GM21825 (cell line): ENCODE data around the gene WDFY2.
A peak's percentile ranks its signal among the peaks of the same experiment; 100 is the strongest.
"Not testable (repeated sequence)": the region's sequence is repeated elsewhere in the genome, so short reads cannot be mapped to it uniquely, and the experiment has no call there.

Experiments
- ATAC-seq: cut with Tn5 transposase; IDR thresholded peaks from one replicate; pipeline ENCODE4 v1.9.1; 2021; ENCODE audit warnings: mild to moderate bottlenecking, moderate library complexity; ENCODE audit not compliant: unreplicated experiment

The WDFY2 gene

DNA sequence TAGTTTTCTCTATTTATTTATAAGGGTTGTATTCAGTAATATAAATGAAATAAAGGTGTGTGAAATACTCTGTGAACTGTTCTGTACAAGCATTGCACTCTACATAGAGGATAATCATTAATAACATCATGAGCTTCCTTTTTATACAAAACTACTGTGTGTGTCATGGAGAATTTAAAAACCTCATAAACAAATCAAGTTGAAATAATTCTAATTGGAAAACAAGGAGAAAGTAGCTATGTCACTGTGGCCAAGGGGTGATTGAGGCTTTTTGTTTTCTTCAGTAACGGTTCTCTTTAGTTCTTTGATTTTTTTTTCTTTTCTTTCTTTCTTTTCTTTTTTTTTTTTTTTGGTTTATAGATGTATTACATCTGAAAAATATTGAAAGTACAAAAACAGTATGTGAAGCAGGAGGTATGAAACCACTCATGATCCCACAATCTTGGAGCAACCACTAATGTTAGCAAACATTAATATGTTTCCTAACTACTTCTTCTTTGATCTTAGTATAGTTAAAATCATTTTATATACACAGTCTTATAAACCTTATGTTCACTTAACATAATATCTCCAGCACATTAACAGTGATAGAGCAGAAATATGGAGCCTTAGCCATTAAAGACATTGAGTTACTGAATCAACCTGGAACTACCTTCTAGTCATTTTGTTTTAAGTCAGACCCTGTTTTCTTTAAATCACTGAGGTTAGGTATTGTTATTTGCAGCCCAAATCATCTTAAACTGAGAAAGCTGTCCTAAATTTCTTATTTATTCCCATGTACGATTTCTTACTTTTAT, 45.4 kb downstream of the WDFY2 start:
- no peak for ATAC-seq

DNA sequence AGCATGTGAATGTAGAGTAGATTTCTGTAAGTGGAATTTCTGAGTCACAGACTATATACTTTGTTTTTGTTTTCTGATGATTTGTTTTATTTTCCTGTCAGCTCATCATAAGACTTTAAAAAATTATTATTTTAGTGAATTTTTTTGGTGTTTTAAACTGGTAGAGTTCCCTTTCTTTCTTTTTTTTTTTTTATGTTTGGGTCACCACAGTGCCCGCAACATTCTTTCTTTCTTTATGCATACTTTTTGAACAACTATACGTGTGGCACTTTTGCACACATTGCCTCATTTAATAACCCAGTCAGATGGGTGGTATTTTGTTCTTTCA, 46.0 kb downstream of the WDFY2 start:
- ATAC-seq = no peak

DNA sequence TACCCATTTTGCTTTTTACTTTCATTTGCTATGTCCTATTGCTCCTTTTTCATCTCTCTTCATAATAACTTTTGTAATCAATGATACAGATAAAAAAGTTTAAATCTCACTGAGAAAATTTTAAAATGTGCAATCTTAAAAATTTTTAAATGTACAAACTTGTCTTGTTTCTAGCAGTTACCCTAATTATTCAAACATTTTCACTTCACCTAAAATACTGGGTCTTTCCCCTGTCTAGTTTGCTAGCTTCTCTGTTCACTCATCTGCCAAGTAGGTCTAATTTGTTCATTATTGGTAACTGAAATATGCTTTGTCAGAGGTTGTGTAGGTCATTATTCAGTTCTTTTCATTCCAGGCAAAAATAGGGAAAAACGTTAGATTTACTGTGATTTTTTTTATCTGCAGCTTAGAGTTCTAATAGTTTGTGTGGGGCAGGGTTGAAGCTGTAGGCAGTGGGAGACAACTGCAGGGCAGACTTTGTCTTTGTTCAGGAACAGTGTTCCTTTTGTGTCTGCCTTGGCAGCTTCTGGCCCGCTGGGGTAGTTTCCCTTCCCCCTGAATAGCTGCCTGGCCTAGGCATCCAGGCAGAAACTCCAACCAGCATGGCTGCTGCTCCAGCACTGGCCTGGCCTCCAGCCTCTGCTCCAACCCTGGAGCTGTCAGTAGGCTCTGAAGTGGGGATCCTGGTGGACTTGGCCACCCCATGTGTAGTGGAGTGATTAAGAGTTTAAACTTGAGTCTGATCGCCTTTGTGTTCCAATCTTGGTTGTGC, 48.5 kb downstream of the WDFY2 start:
- peak; percentile 55 for ATAC-seq

DNA sequence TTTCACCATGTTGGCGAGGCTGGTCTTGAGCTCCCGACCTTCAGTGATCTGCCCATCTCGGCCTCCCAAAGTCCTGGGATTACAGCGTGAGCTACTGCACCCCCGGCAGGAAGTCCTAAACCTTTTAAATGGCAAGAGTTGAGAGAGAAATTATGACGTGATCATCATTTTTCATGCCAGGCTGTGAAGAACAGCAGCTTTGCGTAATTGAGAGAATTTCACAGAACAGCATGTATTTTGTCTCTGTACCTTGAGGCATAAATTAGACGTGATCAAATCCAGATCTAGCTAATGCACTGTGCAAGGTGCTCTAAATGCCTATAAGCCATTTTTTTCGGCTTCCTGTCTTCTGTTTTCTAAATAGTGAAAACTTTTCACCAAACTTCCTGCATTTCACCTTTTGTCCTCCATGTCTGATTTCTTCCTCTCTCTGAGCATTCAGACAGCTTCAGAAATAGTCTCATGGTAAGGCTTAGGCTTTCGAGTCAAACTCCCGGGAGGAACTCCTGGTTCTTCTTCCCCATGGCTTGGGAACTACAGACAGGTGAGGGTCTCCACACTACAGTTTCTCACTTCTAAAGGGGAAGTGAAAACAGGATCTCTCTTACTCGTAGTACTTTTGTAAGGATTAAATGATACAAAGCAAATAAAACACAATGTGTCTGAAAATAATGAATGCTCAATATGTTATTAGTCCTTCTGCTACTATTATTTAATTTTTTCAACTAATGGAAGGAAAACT, 51.0 kb downstream of the WDFY2 start:
- ATAC-seq = no peak

DNA sequence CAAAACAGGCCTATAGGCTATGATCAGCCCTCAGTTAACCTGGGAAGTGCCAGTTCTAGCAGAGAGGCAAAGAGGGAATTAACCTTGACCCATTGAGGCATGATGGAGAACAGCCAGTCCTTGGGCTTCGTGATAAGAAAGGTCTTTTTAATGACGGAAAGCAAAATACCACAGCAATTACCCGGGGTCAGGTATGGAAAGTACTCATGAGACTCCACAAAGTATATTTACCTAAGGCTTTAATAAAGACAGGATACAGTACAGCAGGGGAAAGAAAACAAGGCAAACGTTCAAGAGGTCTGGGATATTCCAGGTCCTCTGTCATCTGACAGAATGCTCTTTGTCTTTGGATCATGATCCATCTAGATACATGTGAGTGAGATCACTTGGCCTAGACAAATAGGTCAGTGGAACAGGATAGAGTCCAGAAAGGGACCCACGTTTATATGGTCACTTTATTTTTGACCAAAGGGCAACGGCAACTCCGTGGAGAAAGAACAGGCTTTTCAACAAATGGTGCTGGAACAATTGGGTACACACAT, 52.2 kb downstream of the WDFY2 start:
- no peak for ATAC-seq

DNA sequence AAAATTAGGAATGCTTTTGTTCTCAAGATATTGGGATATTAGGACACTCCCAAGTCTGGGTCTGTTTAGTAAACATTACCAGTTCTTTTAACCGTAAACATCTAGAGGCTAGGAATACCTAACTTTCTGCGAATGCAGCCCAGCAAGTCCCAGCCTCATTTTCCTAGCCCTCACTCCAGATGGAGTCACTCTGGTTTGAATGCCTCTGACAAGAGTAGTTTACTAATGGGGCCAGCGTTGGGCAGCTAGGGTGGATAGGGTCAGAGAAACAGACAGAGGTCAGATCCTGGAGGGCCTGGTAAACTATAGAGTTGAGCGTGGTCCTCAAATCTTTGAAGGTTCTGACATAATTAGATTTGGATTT, 53.6 kb downstream of the WDFY2 start:
- ATAC-seq = no peak

DNA sequence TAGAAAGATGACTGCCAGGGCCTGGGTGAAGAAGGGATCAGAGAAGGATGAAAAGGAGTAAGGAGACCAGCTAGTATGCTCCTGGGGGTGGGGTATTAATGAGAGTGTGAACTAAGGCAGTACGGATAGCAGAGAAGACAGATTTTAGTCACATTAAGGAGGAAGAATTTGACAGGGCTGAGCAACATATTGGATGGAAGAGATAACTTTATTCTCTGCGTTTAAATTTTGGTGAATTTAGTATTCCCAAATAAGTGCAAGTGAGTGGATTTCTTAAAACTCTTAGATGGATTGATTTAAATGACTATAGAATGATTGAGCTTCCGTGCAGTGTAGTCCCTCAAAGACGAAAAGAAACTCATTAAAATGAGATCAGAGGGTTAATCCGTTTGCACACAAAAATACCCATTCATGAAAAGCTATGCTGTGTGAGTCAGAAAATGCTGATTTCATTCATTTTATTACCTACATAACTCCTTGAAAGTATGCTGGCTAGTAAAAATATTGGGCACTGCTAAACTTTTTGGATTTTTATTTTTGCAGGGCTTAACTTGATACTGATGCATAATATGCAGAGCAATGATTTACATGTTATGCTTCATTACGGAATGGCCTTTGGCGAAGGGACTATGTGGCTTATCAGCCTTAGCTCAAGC, 54.1 kb downstream of the WDFY2 start:
- no peak for ATAC-seq

DNA sequence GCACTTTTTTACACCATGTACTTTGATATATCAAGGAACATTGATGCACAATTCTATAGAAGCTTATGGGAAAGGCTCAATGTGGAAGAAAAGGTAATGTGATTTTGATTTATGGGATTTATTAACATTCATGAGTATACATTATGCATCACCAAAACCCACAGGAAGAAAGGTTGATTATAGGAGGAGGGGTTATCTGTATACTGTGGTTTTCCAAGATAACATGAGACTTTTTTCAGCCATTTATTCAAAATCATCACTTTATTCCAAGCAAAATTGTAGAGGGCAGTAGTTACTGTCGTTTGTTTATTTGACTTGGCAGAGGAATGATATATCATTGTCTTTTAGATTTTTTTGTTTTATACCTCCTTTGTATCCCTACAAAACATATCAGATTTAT, 54.9 kb downstream of the WDFY2 start:
- no peak for ATAC-seq

DNA sequence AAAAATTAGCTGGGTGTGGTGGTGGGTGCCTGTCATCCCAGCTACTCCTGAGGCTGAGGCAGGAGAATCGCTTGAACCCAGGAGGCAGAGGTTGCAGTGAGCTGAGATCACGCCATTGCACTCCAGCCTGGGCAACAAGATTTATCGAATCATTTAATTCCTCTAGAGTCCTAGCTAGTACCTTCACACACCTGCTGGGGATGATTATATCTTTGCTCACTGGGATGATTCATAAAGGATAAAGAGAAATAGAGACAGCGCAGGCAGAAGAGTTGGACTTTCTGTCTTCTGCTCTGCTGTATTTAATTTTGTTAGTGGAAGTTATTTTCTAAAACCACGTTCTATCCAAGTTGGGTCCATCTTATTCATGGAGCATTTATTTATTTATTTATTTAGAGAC, 56.4 kb downstream of the WDFY2 start:
- not testable (repeated sequence) for ATAC-seq

DNA sequence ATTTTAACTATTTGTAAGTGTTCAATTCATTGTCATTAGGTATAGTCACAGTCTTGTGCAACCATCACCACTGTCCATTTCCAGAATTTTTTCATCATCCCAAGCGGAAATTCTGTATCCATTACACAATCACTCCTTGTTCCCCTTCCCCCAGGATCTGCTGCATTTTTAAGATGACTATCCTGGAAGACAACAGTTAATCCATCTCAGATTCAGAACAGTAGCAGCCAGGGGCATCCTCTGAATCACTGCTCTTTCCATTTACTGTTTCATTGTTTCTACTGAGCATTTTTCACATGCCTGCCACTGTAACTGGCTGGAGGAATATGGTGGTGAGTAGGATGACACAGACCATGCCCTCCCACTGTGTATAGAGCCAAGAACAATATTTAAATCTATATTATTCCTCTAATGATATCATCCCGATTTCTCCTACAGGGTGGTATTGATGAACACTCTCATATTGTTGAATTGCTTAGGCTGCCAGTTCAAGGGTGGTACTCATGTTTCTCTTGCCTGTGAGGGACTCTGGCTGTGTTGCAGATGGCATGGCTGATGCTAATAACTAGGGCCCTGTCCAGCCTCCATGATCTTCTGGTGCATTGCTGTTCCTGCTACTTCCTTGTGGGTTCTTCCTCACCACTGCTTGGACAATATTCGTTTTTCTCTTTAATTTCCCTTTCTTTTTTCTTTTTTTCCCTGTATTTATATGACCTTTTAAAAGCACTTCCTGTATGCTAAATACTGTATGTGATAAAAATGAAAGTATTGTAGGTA, 59.0 kb downstream of the WDFY2 start:
- no peak for ATAC-seq

DNA sequence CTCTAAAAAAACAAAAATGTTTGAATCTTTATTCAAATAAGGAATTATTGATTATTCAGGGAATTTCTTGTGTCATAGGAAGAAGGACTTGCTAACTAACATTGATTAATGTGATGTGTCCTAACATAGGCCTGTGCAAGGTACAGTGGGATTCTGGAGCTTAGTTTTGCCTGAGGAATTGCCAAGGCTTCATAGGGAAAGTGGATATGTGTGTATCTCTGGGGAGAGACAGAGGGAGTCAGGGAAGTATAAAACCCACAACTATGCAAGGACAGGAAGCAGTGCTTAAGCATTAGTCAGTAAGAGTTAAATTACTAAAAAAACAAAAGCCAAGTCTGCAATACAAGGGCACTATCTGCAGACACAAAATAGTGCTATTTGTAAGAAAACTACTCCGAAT, 59.6 kb downstream of the WDFY2 start:
- no peak for ATAC-seq

DNA sequence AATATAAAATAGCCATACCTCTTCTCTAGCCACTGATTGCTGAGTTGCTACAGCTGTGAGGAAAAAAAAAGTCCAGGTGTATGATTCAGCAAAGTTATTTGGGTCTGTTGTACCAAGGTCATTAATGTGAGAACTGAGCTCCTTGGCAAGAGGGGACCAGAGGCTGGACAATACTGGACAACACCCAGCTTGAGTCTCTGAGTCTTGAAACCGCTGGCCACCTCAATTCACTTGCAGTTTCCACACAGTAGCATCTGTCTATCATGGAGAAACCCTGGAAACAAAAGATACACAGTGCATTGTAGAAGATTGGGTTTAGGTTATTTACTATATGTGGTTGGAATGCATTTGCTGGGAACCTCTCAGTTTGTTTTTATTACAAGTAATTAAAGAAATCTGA, 60.4 kb downstream of the WDFY2 start:
- no peak for ATAC-seq

DNA sequence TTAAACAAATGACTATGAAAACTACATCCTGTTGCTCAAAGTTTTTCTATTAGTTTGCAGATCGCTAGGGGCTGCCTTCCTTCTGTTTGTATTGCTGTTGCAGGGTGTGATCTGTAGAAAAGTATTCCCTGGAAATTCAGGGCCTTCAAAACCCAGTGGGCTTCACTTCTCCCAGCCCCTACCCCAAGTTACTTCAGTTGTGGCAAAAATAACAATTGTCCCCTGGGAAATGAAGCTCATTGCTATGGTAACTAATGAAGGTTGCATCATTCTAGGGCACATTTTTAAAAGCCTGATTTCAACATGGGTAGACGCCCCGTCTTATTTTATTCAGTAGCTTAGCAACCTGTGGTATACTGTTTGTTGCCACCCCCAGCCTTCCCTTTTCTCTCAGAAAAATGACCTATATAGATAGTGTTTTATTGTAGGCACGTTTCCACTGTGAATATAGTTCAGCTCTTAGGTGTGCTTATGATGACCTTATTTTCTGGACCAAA, 60.9 kb downstream of the WDFY2 start:
- ATAC-seq = no peak

DNA sequence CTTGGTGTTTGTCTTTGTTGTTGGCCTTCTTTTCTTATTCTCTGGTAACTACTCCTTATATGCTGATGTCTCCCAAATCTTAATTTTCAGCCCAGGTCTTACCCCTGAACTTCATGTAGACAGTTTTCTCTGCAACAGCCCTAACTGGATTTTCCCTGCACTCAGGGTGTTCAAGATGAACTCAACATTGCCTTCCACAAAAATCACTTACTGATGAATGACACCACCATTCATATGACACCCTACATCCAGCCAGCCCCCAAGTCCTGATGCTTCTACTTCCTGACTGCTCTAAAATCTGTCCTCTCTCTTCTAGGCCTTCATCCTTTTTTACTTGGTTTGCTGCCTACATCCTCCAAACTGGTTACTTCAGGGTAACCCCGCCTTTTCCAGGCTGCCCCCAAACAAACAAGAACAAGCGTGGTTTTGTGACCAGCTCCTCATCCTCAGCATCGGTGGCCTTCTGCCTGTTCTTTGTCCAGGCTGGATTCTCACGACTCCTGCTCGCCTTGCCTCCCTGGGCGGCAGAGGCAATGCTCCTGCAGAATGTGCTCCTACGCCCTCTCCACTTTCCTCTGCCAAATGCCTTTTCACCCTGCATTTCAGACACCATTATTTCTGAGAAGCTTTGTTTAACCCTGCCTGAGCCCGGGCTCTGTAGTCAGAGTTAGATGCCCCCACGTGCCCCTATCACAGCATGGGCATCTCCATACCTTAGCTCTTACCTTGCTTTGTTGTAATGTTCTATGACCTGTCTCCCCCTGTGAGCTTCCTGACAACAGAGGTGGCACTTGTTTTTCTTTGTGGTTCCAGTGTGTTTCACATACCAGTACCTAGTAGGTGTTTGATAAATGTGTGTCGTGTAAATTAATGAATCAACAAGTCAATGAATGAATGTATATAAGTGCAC, 61.8 kb downstream of the WDFY2 start:
- ATAC-seq = no peak

DNA sequence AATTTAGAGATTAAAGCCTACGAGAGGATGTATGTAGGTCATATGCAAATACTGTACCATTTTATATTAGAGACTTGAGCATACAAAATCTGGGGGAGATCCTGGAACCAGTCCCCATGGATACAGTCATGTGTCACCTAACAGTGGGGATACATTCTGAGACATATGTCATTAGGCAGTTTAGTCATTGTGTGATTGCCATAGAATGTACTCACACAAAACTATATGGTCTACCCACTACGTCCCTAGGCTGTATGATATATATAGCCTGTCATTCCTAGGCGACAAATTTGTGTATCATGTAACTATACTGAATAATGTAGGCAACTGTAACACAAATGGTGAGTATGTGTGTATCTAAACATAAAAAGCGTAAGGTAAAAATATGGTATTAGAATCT, 62.8 kb downstream of the WDFY2 start:
- no peak for ATAC-seq

DNA sequence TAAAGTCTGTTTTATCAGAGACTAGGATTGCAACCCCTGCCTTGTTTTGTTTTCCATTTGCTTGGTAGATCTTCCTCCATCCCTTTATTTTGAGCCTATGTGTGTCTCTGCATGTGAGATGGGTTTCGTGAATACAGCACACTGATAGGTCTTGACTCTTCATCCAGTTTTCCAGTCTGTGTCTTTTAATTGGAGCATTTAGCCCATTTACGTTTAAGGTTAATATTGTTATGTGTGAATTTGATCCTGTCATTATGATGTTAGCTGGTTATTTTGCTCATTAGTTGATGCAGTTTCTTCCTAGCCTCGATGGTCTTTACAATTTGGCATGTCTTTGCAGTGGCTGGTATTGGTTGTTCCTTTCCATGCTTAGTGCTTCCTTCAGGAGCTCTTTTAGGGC, 67.9 kb downstream of the WDFY2 start:
- not testable (repeated sequence) for ATAC-seq

DNA sequence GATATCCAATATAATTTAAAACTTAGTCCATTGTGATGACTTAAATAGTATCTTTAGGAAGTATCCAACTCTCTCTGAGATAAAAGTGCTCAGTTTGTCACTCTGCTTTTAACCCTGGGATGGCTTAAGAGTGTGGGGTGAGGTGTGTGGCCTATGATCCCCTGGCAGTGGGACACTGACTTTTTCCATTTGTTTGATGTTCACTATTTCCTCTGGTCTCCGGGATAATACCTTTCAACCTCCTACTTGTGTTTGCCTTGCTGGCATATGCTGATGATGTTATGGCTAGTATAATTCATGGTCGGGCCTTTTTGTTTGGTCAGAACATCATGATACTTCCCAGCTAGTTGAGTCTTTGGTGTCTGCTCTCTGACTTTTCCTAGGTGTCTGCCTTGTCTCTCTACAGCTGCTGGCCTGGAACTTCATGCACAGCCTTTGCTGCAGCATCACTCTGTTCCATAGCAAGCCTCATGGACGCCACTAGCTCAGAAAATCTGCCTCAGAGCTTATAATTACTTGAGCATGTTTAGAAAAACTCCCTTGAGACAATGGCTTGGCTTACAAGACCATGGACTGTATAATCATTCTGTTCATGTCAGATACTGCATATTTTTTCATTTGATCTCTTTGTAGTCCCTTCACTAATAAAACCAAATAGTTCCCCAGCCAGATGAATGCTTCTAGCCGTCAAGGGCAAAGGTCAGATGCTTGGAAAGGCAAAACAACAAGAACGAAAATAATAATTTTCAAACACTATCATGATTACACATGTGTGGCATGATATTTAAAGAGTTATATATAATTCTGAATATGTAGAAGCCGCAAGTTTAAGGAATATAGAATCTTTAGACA, 75.2 kb downstream of the WDFY2 start:
- no peak for ATAC-seq

DNA sequence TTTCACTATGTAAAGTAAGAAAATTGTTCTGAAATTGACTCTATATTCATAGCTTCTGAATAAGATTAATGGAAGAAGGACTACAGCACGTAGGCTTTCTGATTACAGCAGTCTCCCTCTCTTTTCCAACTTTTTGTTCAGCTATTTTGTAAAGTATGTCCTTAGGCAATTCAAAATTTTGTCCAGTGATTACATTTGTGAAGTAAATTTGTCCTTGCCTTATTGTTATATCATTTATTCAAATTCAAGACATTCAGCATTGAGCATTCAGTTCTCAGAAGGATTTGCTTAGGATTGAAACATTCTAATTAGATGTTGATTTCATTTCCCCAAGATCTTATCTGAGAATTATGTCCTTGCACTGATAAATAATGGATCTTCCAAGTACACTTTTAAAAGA, 76.6 kb downstream of the WDFY2 start:
- ATAC-seq = no peak
